HepG2 (cell line): ENCODE results near the gene UQCR11. TPM values are rescaled to one million over a fixed set of nuclear protein-coding genes. Genes with fewer than 3 reads are reported as not detected.
A peak's percentile ranks its signal among the peaks of the same experiment; 100 is the strongest.

Experiments used
- ATAC-seq: fragments of 200-7000 bp; cut with Tn5 transposase; 3 replicates; pipeline ENCODE4 v1.9.1; 2020; ENCODE audit warnings: mild to moderate bottlenecking, moderate library complexity
- BruUV-seq: library from RNA; stranded (reverse); fragments of 400-500 nt; replicated peaks from 2 replicates; lab custom pipeline; 2021; lab: Mats Ljungman, UMichigan
- CTCF ChIA-PET: fragments of 300-600 bp; formaldehyde crosslinking; extraction: SDS; loops from one replicate; lab custom pipeline; 2021; ENCODE audit warnings: low total read pairs, inconsistent platforms, low intra/inter-chr PET ratio; lab: Yijun Ruan, JAX
- POLR2A ChIA-PET: fragments of 350-600 bp; sonication (Branson Sonifier 250); formaldehyde crosslinking; loops from one replicate; lab custom pipeline; 2020; ENCODE audit warnings: antibody characterized with exemption, inconsistent platforms; lab: Yijun Ruan, JAX
- DNase-seq: peaks from one replicate; pipeline ENCODE4 v3.0.0-alpha.2; 2015; ENCODE audit warnings: low spot score
- FAIRE-seq: peaks from 3 replicates; lab custom pipeline; 2011; peaks lifted over from hg19 to GRCh38; lab: Jason Lieb, UNC
- H2AFZ ChIP-seq: one replicate; pipeline ENCODE4 v1.6.1; 2011; ENCODE audit warnings: low read length, inconsistent platforms
- H3K27ac ChIP-seq: fragments of 300-600 bp; 3 replicates; pipeline ENCODE4 v1.8.0; 2011; ENCODE audit warnings: mixed run types, mild to moderate bottlenecking, mixed read lengths, low read length, inconsistent platforms; ENCODE audit not compliant: insufficient read depth; ENCODE audit errors: extremely low read length
- H3K27me3 ChIP-seq, 2 experiments: fragments of 200-600 bp in 1 of 2; 2 replicates in 1 of 2; 3 replicates in 1 of 2; pipeline versions ENCODE4 v1.6.0 to v1.8.0; 2011; ENCODE audit warnings: low read length in 2 of 2, mild to moderate bottlenecking in 2 of 2, moderate library complexity in 2 of 2, inconsistent platforms in 1 of 2; ENCODE audit not compliant: insufficient read depth in 2 of 2, control insufficient read depth in 1 of 2
- H3K36me3 ChIP-seq, 2 experiments: fragments of 200-600 bp in 1 of 2; replicated peaks in 1 of 2; 2 replicates in 1 of 2; 3 replicates in 1 of 2; pipeline versions ENCODE4 v1.5.1 to v1.8.0; 2011; ENCODE audit warnings: low read length in 2 of 2, inconsistent platforms in 1 of 2; ENCODE audit not compliant: insufficient read depth in 2 of 2, control insufficient read depth in 1 of 2
- H3K4me1 ChIP-seq: 2 replicates; pipeline ENCODE4 v1.5.1; 2012; ENCODE audit warnings: low read length, inconsistent platforms; ENCODE audit not compliant: insufficient read depth
- H3K4me2 ChIP-seq: 2 replicates; pipeline ENCODE4 v1.6.0; 2011; ENCODE audit warnings: low read depth, low read length, inconsistent platforms
- H3K4me3 ChIP-seq, 3 experiments: fragments of 200-600 bp in 1 of 3; sonication (generic), shearing (Covaris generic) in 1 of 3; replicated peaks in 1 of 3; 2 replicates each; pipeline ENCODE4 v1.5.1; 2011 to 2016; ENCODE audit warnings: low read length in 3 of 3, inconsistent platforms in 2 of 3, low read depth in 2 of 3, mild to moderate bottlenecking in 2 of 3, control low read depth in 1 of 3, mixed read lengths in 1 of 3; ENCODE audit not compliant: insufficient read depth in 1 of 3
- H3K79me2 ChIP-seq: one replicate; pipeline ENCODE4 v1.6.1; 2011; ENCODE audit warnings: low read length, inconsistent platforms; ENCODE audit not compliant: insufficient read depth
- H3K9ac ChIP-seq: 2 replicates; pipeline ENCODE4 v1.6.0; 2011; ENCODE audit warnings: mild to moderate bottlenecking, low read depth, low read length, inconsistent platforms; ENCODE audit not compliant: insufficient read depth
- H3K9me3 ChIP-seq: 2 replicates; pipeline ENCODE4 v1.5.1; 2012; ENCODE audit warnings: mild to moderate bottlenecking, low read length
- H4K20me1 ChIP-seq: 2 replicates; pipeline ENCODE4 v1.6.0; 2011; ENCODE audit warnings: inconsistent platforms, mild to moderate bottlenecking, low read length, moderate library complexity; ENCODE audit not compliant: insufficient read depth
- FLYWCH1 ChIP-seq: sonication (generic); formaldehyde crosslinking; IDR thresholded peaks from 2 replicates; pipeline ENCODE4 v1.8.1; 2023; ENCODE audit warnings: mild to moderate bottlenecking, missing genetic modification reagents
- HNRNPL ChIP-seq: fragments of 200-400 bp; formaldehyde crosslinking; IDR thresholded peaks from 2 replicates; pipeline ENCODE4 v1.6.1; 2017; ENCODE audit warnings: mild to moderate bottlenecking, low read depth, low read length
- ISL2 ChIP-seq: sonication (generic); formaldehyde crosslinking; IDR thresholded peaks from 2 replicates; pipeline ENCODE4 v1.5.0; 2020; ENCODE audit warnings: missing genetic modification reagents
- KDM1A ChIP-seq: IDR thresholded peaks from 2 replicates; pipeline ENCODE4 v1.6.1; 2016; ENCODE audit warnings: missing compliant biosample characterization
- MEIS2 ChIP-seq: sonication (generic); formaldehyde crosslinking; IDR thresholded peaks from 2 replicates; pipeline ENCODE4 v1.9.0; 2021; ENCODE audit warnings: mild to moderate bottlenecking, missing genetic modification reagents
- MLLT10 ChIP-seq: sonication (generic); formaldehyde crosslinking; IDR thresholded peaks from 2 replicates; pipeline ENCODE4 v1.4.0; 2020; ENCODE audit warnings: missing genetic modification reagents
- MTA1 ChIP-seq: sonication (generic); formaldehyde crosslinking; IDR thresholded peaks from 2 replicates; pipeline ENCODE4 v1.4.0; 2020; ENCODE audit warnings: missing genetic modification reagents, mild to moderate bottlenecking, borderline replicate concordance
- REXO4 ChIP-seq: sonication (generic); formaldehyde crosslinking; IDR thresholded peaks from 2 replicates; pipeline ENCODE4 v1.8.0; 2022; ENCODE audit warnings: missing genetic modification reagents, mild to moderate bottlenecking, borderline replicate concordance
- ZBTB37 ChIP-seq: sonication (generic); formaldehyde crosslinking; IDR thresholded peaks from 2 replicates; pipeline ENCODE4 v1.4.0; 2020; ENCODE audit warnings: mild to moderate bottlenecking, missing genetic modification reagents
- ZNF274 ChIP-seq: sonication (generic); formaldehyde crosslinking; IDR thresholded peaks from 2 replicates; pipeline ENCODE4 v1.5.1; 2020; ENCODE audit warnings: mild to moderate bottlenecking, missing genetic modification reagents
- ZNF558 ChIP-seq: sonication (generic); formaldehyde crosslinking; IDR thresholded peaks from 2 replicates; pipeline ENCODE4 v1.9.0; 2022; ENCODE audit warnings: mild to moderate bottlenecking, missing genetic modification reagents, borderline replicate concordance
- ZNF850 ChIP-seq: sonication (generic); formaldehyde crosslinking; conservative IDR thresholded peaks from 2 replicates; pipeline ENCODE4 v1.9.0; 2021; ENCODE audit warnings: mild to moderate bottlenecking, missing genetic modification reagents
- ZNF878 ChIP-seq: sonication (generic); formaldehyde crosslinking; IDR thresholded peaks from 2 replicates; pipeline ENCODE4 v1.8.1; 2023; ENCODE audit warnings: mild to moderate bottlenecking, missing genetic modification reagents, moderate library complexity
- ZSCAN30 ChIP-seq: sonication (generic); formaldehyde crosslinking; IDR thresholded peaks from 2 replicates; pipeline ENCODE4 v1.5.0; 2020; ENCODE audit warnings: mild to moderate bottlenecking, missing genetic modification reagents
- WGBS: methylation state at CpG from one replicate; pipeline ENCODE4 v1.1.6; 2017; ENCODE audit warnings: low lambda C conversion rate; 5-methylcytosine and 5-hydroxymethylcytosine counted together
- in situ Hi-C: cut with HindIII; loops from 2 replicates; pipeline ENCODE4 v1.10.0; 2017; ENCODE audit warnings: low pct_unique_long_range_greater_than_20kb; ENCODE audit not compliant: extremely low pct_ligation_motif_present
- intact Hi-C: fragments of 100-400 bp; cut with micrococcal nuclease; formaldehyde crosslinking; loops from one replicate; pipeline ENCODE4 v1.10.0; 2022; ENCODE audit not compliant: unreplicated experiment
- polyA plus RNA-seq, 8 experiments: library from polyadenylated mRNA; depleted of rRNA in 3 of 8; stranded (reverse) in 7 of 8; unstranded in 1 of 8; fragments of >200 nt; fragmentation: Illumina TruSeq in 4 of 8; extraction: Trizol in 4 of 8; gene quantifications; 2 replicates each; pipeline versions ENCODE4 v1.2.1 to v1.2.3, GENCODE V29; 2011 to 2016; ENCODE audit warnings: low read depth in 4 of 8, missing spikeins in 1 of 8, mixed read lengths in 1 of 8; ENCODE audit not compliant: insufficient read depth in 1 of 8
- total RNA-seq, 5 experiments: library from RNA; depleted of rRNA; stranded (reverse); fragments of >200 nt; fragmentation: Illumina TruSeq; extraction: Trizol; gene quantifications; 2 replicates each; pipeline ENCODE4 v1.2.3, GENCODE V29; 2016; ENCODE audit warnings: low read depth in 1 of 5
- TF ChIP-seq, protein P1 (sequence below): sonication (generic); formaldehyde crosslinking; IDR thresholded peaks from 2 replicates; pipeline ENCODE4 v1.5.1; 2020; ENCODE audit warnings: mild to moderate bottlenecking, missing genetic modification reagents, moderate library complexity
- TF ChIP-seq, protein P2 (sequence below): sonication (generic); formaldehyde crosslinking; IDR thresholded peaks from 2 replicates; pipeline ENCODE4 v1.4.0; 2020; ENCODE audit warnings: missing genetic modification reagents, borderline replicate concordance

The UQCR11 gene
- total and polyA plus RNA-seq, 2 of the 13 experiments (the other 11 are each of a cell fraction or from before 2014, with no cell fraction given), result 125 to 214 TPM

DNA sequence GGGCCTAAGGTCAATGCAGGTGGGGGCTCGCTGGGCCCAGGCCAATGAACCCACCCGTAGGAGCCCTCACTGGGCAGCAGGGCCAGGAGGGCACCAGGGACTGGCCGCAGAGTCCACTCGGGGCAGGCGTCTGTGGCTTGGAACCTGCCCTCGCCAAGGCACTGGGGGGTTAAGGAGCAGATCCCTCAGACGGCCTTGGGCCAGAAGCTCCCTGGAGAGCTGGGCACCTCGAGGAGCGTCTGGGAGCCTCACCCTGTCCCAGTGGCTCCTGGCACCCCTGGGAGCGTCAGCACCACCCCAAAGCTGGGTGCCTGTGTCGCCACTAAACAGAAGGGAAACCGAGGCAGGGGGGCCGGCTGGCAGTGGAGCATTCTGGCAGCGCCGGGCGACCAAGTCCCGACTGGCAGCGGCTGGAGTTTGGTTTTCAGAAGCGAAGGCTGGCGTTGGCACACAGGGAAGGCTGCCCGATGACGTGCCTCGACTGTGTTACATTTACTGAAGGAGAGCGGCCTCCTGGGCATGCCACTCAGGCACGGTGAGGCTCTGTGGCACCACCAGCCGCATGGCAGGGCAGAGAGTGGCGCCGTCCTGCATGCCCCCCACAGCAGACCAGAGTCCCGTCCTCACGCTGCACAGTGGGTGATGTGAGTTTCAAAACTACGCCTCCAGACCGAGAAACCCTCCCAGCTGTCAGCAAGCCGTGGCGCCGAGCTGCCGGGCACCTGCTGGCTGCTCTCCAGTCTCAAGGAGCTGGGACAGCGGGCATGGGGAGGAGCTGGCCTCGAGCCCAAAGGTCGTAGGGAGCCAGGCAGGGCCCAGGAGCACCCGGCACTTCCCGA lies 28.0 kb downstream of the UQCR11 start:
- no peak overlapping the region for H3K27ac ChIP-seq
- H3K27me3 ChIP-seq, result no peaks in the 10 kb centered on the region
- no peak for ATAC-seq
- ChIA-PET POLR2A (interaction anchor here (1.0 kb wide), 1 partner anchor 14 kb away, joined by 3 read pairs; no protein-coding TSS in a partner anchor), CTCF (no interaction called here)
- 0 out of 2 replicates have a peak, but pooled peaks cover 2% of the 10 kb centered on the region for H4K20me1 ChIP-seq
- 98% methylated on average over 19 of the region's 41 CpGs for WGBS
- H3K4me3 ChIP-seq, result no peak overlapping the region
- intact Hi-C loops, result no loop called here
- H3K4me1 ChIP-seq, result peaks cover 17% of the 10 kb centered on the region
- peaks cover 9 to 35% of the 10 kb centered on the region in 2 experiments; a peak in 4 of 5 replicates for H3K36me3 ChIP-seq
- H3K9ac ChIP-seq, result no peak overlapping the region
- H3K79me2 ChIP-seq, result no peaks in the 10 kb centered on the region
- H3K9me3 ChIP-seq, result no peaks in the 10 kb centered on the region
- no TSS peak for BruUV-seq
- DNase-seq, result no peak
- no peak overlapping the region for H2AFZ ChIP-seq
- FAIRE-seq, result no peak
- in situ Hi-C loops, result no loop called here
- H3K4me2 ChIP-seq, result no peak overlapping the region
- TF ChIP-seq MLLT10 (CRISPR knock-in tag) (no peak), ZBTB37 (CRISPR knock-in tag) (no peak), MEIS2 (CRISPR knock-in tag) (no peak), ZNF850 (CRISPR knock-in tag) (no peak), ZSCAN30 (no peak), ZNF558 (no peak), ZNF274 (no peak), REXO4 (CRISPR knock-in tag) (no peak), HNRNPL (peak; percentile 57; the same call in 1 of the 2 replicates), MTA1 (CRISPR knock-in tag) (no peak), FLYWCH1 (CRISPR knock-in tag) (no peak), ZNF878 (no peak), KDM1A (CRISPR knock-in tag) (no peak), ISL2 (CRISPR knock-in tag) (no peak)
- TF ChIP-seq, protein P1, sequence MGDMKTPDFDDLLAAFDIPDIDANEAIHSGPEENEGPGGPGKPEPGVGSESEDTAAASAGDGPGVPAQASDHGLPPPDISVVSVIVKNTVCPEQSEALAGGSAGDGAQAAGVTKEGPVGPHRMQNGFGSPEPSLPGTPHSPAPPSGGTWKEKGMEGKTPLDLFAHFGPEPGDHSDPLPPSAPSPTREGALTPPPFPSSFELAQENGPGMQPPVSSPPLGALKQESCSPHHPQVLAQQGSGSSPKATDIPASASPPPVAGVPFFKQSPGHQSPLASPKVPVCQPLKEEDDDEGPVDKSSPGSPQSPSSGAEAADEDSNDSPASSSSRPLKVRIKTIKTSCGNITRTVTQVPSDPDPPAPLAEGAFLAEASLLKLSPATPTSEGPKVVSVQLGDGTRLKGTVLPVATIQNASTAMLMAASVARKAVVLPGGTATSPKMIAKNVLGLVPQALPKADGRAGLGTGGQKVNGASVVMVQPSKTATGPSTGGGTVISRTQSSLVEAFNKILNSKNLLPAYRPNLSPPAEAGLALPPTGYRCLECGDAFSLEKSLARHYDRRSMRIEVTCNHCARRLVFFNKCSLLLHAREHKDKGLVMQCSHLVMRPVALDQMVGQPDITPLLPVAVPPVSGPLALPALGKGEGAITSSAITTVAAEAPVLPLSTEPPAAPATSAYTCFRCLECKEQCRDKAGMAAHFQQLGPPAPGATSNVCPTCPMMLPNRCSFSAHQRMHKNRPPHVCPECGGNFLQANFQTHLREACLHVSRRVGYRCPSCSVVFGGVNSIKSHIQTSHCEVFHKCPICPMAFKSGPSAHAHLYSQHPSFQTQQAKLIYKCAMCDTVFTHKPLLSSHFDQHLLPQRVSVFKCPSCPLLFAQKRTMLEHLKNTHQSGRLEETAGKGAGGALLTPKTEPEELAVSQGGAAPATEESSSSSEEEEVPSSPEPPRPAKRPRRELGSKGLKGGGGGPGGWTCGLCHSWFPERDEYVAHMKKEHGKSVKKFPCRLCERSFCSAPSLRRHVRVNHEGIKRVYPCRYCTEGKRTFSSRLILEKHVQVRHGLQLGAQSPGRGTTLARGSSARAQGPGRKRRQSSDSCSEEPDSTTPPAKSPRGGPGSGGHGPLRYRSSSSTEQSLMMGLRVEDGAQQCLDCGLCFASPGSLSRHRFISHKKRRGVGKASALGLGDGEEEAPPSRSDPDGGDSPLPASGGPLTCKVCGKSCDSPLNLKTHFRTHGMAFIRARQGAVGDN (CRISPR knock-in tag), result peak; percentile 11; the same call in 1 of the 2 replicates
- TF ChIP-seq, protein P2, sequence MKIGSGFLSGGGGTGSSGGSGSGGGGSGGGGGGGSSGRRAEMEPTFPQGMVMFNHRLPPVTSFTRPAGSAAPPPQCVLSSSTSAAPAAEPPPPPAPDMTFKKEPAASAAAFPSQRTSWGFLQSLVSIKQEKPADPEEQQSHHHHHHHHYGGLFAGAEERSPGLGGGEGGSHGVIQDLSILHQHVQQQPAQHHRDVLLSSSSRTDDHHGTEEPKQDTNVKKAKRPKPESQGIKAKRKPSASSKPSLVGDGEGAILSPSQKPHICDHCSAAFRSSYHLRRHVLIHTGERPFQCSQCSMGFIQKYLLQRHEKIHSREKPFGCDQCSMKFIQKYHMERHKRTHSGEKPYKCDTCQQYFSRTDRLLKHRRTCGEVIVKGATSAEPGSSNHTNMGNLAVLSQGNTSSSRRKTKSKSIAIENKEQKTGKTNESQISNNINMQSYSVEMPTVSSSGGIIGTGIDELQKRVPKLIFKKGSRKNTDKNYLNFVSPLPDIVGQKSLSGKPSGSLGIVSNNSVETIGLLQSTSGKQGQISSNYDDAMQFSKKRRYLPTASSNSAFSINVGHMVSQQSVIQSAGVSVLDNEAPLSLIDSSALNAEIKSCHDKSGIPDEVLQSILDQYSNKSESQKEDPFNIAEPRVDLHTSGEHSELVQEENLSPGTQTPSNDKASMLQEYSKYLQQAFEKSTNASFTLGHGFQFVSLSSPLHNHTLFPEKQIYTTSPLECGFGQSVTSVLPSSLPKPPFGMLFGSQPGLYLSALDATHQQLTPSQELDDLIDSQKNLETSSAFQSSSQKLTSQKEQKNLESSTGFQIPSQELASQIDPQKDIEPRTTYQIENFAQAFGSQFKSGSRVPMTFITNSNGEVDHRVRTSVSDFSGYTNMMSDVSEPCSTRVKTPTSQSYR (CRISPR knock-in tag), result no peak
